K562 (cell line): ENCODE results near the gene NPFFR1. TPM values are rescaled to one million over a fixed set of nuclear protein-coding genes. Genes with fewer than 3 reads are reported as not detected.

Experiments used
- ARID1B ChIP-seq: fragments of 450-650 bp; IDR thresholded peaks from 2 replicates; pipeline ENCODE4 v1.6.1; 2016; ENCODE audit warnings: antibody characterized with exemption, mild to moderate bottlenecking, inconsistent platforms
- ARID3B ChIP-seq: fragments of 250-450 bp; sonication (Bioruptor Pico); IDR thresholded peaks from 2 replicates; pipeline ENCODE4 v1.4.0; 2020; ENCODE audit warnings: borderline replicate concordance
- ARNT ChIP-seq, 2 experiments: fragments of 450-650 bp; IDR thresholded peaks; 2 replicates each; pipeline ENCODE4 v1.6.1; 2016; ENCODE audit warnings: mild to moderate bottlenecking in 1 of 2
- ATF4 ChIP-seq: fragments of 450-650 bp; formaldehyde crosslinking; IDR thresholded peaks from 2 replicates; pipeline ENCODE4 v1.4.0; 2022; ENCODE audit warnings: mild to moderate bottlenecking, moderate library complexity
- BCOR ChIP-seq: fragments of 450-650 bp; IDR thresholded peaks from 2 replicates; pipeline ENCODE4 v1.6.1; 2016
- CREB5 ChIP-seq: fragments of 250-450 bp; sonication (Bioruptor Pico); IDR thresholded peaks from 2 replicates; pipeline ENCODE4 v1.5.0; 2020; ENCODE audit warnings: mild to moderate bottlenecking
- CSDE1 ChIP-seq, 2 experiments: fragments of 450-650 bp; IDR thresholded peaks; 2 replicates each; pipeline ENCODE4 v1.6.1; 2016; ENCODE audit warnings: mild to moderate bottlenecking in 1 of 2
- E2F1 ChIP-seq: sonication (generic); formaldehyde crosslinking; IDR thresholded peaks from 2 replicates; pipeline ENCODE4 v1.8.1; 2023; ENCODE audit warnings: mild to moderate bottlenecking, missing genetic modification reagents, moderate library complexity
- E2F6 ChIP-seq, 2 experiments: IDR thresholded peaks; 2 replicates each; pipeline ENCODE4 v1.6.1; 2011; ENCODE audit warnings: borderline replicate concordance in 1 of 2, control low read depth in 1 of 2, low read depth in 1 of 2, low read length in 1 of 2, mild to moderate bottlenecking in 1 of 2, mixed read lengths in 1 of 2, moderate library complexity in 1 of 2; ENCODE audit not compliant: insufficient read depth in 1 of 2, insufficient read length in 1 of 2, poor library complexity in 1 of 2, severe bottlenecking in 1 of 2; ENCODE audit errors: extremely low read depth in 1 of 2
- MTA1 ChIP-seq: fragments of 450-650 bp; IDR thresholded peaks from 2 replicates; pipeline ENCODE4 v1.6.1; 2017; ENCODE audit warnings: borderline replicate concordance
- RBBP5 ChIP-seq: fragments of 200-600 bp; sonication (generic); IDR thresholded peaks from 2 replicates; pipeline ENCODE4 v1.6.1; 2012; ENCODE audit warnings: borderline replicate concordance, mild to moderate bottlenecking, low read length, control low read depth, inconsistent platforms; ENCODE audit not compliant: insufficient read depth, poor library complexity, severe bottlenecking
- SAFB ChIP-seq: fragments of 200-400 bp; formaldehyde crosslinking; IDR thresholded peaks from 2 replicates; pipeline ENCODE4 v1.6.1; 2017; ENCODE audit warnings: low read depth, low read length, borderline replicate concordance
- SMAD3 ChIP-seq: fragments of 450-650 bp; formaldehyde crosslinking; conservative IDR thresholded peaks from 2 replicates; pipeline ENCODE4 v1.4.0; 2020; ENCODE audit warnings: mild to moderate bottlenecking
- ZEB2 ChIP-seq: fragments of 450-650 bp; IDR thresholded peaks from 2 replicates; pipeline ENCODE4 v1.6.1; 2016
- ZNF280B ChIP-seq: fragments of 250-450 bp; sonication (Bioruptor Pico); IDR thresholded peaks from 2 replicates; pipeline ENCODE4 v1.5.1; 2021; ENCODE audit warnings: mild to moderate bottlenecking
- ZNF282 ChIP-seq: sonication (generic); formaldehyde crosslinking; IDR thresholded peaks from 2 replicates; pipeline ENCODE4 v1.8.1; 2023; ENCODE audit warnings: missing genetic modification reagents
- ZNF41 ChIP-seq: fragments of 250-450 bp; sonication (Bioruptor Pico); conservative IDR thresholded peaks from 2 replicates; pipeline ENCODE4 v1.4.0; 2020; ENCODE audit warnings: mild to moderate bottlenecking
- ZSCAN29 ChIP-seq: fragments of 450-650 bp; IDR thresholded peaks from 2 replicates; pipeline ENCODE4 v1.6.1; 2017
- polyA plus RNA-seq, 8 experiments: library from polyadenylated mRNA; depleted of rRNA in 4 of 8; stranded (reverse) in 5 of 8; unstranded in 3 of 8; fragments of >200 nt; fragmentation: Nextera tagmentation in 2 of 8; fragmentation: Illumina TruSeq in 1 of 8; extraction: Ambion mirVana in 2 of 8; extraction: Trizol in 1 of 8; gene quantifications; 2 replicates each; pipeline versions ENCODE4 v1.2.1 to v1.2.3, GENCODE V29; 2011 to 2014; ENCODE audit warnings: inconsistent platforms in 1 of 8, missing spikeins in 1 of 8
- total RNA-seq, 7 experiments: library from RNA; depleted of rRNA in 6 of 7; stranded (reverse); fragments of >200 nt in 6 of 7; fragmentation: Illumina TruSeq in 2 of 7; extraction: Trizol in 2 of 7; gene quantifications; 2 replicates each; pipeline versions ENCODE4 v1.2.1 to v1.2.3, GENCODE V29; 2011 to 2021; ENCODE audit warnings: low replicate concordance in 1 of 7

Gene NPFFR1
- total and polyA plus RNA-seq, 9 of the 15 experiments (the other 6 are each of a cell fraction or from before 2014, with no cell fraction given), result under 0.01 TPM; not detected in 8

GRCh38 chr10:70233109-70233938, 50.5 kb downstream of the NPFFR1 start, which contains the start of gene PPA1 (continued):
- peak; percentile 93 to 96 for TF ChIP-seq E2F6 (IDR thresholded peaks at IDR 0.05; ENCODE audit: borderline replicate concordance in 1 of 2, extremely low read depth in 1 of 2, insufficient read depth in 1 of 2, insufficient read length in 1 of 2, low read depth in 1 of 2, low read length in 1 of 2, poor library complexity in 1 of 2, severe bottlenecking in 1 of 2)
- TF ChIP-seq CSDE1 (IDR thresholded peaks at IDR 0.05), result peak in 1 of 2 experiments; percentile 56; a peak in 2 of 4 replicates
- TF ChIP-seq ZEB2, result peak; percentile 95
- no peak for TF ChIP-seq ZNF282 (CRISPR knock-in tag)
- peak; percentile 67; the same call in 1 of the 2 replicates for TF ChIP-seq ZNF41
- TF ChIP-seq SAFB, result no peak
- peak; percentile 31 to 72; a peak in 1 of 4 replicates for TF ChIP-seq ARNT (IDR thresholded peaks at IDR 0.05)
- peak; percentile 57; the same call in 1 of the 2 replicates for TF ChIP-seq MTA1
- TF ChIP-seq CREB5, result no peak
- peak; percentile 58; the same call in 1 of the 2 replicates for TF ChIP-seq ATF4 (CRISPR knock-in tag)
- TF ChIP-seq SMAD3, result peak; percentile 76; the same call in 1 of the 2 replicates
- 0 out of 2 replicates have a peak, but pooled peaks have one; percentile 9 for TF ChIP-seq ZSCAN29
- TF ChIP-seq RBBP5, result peak; percentile 86
- 0 out of 2 replicates have a peak, but pooled peaks have one; percentile 19 for TF ChIP-seq ARID3B (CRISPR knock-in tag)
- 0 out of 2 replicates have a peak, but pooled peaks have one; percentile 22 for TF ChIP-seq E2F1 (CRISPR knock-in tag)
- no peak for TF ChIP-seq ZNF280B (CRISPR knock-in tag)
- TF ChIP-seq BCOR, result peak; percentile 63
- TF ChIP-seq ARID1B, result peak; percentile 77
